ENCODE measurements around the gene CADM2. TPM values are rescaled to one million over a fixed set of nuclear protein-coding genes. Genes with fewer than 3 reads are reported as not detected.

The CADM2 gene
- total RNA-seq, 1 experiment from 2014 or later, result 0.47 TPM

DNA sequence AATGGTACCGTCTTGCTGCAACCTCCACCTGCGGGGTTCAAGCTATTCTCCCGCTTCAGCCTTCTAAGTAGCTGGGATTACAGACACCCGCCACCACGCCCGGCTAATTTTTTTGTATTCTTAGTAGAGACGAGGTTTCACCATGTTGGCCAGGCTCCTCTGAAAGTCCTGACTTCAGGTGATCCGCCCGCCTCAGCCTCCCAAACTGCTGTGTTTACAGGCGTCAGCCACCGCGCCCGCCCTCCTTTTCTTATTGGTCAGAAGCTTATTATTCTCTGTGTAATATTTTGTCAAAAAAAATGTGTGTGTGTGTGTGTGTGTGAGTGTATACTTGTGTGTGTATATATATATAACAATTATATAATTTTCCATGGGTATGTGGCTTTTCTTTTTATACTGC is 425.6 kb downstream of the CADM2 start:
- no peak for TF ChIP-seq EZH2 (IDR thresholded peaks at IDR 0.05; ENCODE audit: low read length, unreplicated experiment)
- TF ChIP-seq EZH2phosphoT487 (IDR thresholded peaks at IDR 0.05; ENCODE audit: borderline replicate concordance, low read length), result no peak
- TF ChIP-seq, protein P1, sequence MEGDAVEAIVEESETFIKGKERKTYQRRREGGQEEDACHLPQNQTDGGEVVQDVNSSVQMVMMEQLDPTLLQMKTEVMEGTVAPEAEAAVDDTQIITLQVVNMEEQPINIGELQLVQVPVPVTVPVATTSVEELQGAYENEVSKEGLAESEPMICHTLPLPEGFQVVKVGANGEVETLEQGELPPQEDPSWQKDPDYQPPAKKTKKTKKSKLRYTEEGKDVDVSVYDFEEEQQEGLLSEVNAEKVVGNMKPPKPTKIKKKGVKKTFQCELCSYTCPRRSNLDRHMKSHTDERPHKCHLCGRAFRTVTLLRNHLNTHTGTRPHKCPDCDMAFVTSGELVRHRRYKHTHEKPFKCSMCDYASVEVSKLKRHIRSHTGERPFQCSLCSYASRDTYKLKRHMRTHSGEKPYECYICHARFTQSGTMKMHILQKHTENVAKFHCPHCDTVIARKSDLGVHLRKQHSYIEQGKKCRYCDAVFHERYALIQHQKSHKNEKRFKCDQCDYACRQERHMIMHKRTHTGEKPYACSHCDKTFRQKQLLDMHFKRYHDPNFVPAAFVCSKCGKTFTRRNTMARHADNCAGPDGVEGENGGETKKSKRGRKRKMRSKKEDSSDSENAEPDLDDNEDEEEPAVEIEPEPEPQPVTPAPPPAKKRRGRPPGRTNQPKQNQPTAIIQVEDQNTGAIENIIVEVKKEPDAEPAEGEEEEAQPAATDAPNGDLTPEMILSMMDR (conservative IDR thresholded peaks at IDR 0.05; ENCODE audit: low read depth, low read length), result no peak
- no peaks in the 10 kb centered on the region for H4K20me1 ChIP-seq (ENCODE audit: low read length)
- no peaks in the 10 kb centered on the region for H3K36me3 ChIP-seq (ENCODE audit: low read depth, low read length)
- no peak overlapping the region for H3K4me3 ChIP-seq (ENCODE audit: low read length)
- H3K4me1 ChIP-seq (ENCODE audit: insufficient read depth, low read length), result no peaks in the 10 kb centered on the region
- POLR2A ChIA-PET (ENCODE audit: unreplicated experiment), result no interaction called here
- H3K79me2 ChIP-seq (ENCODE audit: low read length), result no peaks in the 10 kb centered on the region
- DNase-seq, result no peak
- ATAC-seq, result no peak
- no peak overlapping the region for H3K9ac ChIP-seq (ENCODE audit: low read length)
- H3F3A ChIP-seq (ENCODE audit: low read length, unreplicated experiment), result no peaks in the 10 kb centered on the region
- H3K27me3 ChIP-seq (ENCODE audit: low read length), result no peaks in the 10 kb centered on the region
- intact Hi-C loops (cut with micrococcal nuclease), result loop anchor here (10.0 kb wide), 1 partner anchor 860 kb away; no protein-coding TSS in a partner anchor
- H3K4me2 ChIP-seq (ENCODE audit: low read length), result no peak overlapping the region
- no peaks in the 10 kb centered on the region for H3K9me2 ChIP-seq (replicated peaks; ENCODE audit: low read length)
- no peak overlapping the region for H2AFZ ChIP-seq (ENCODE audit: low read length)
- H3K27ac ChIP-seq (ENCODE audit: low read length), result no peak overlapping the region
- CTCF ChIA-PET, result no interaction called here
- no TSS peak for BruUV-seq (replicated peaks)
- no peaks in the 10 kb centered on the region for H3K9me3 ChIP-seq (ENCODE audit: low read length)

DNA sequence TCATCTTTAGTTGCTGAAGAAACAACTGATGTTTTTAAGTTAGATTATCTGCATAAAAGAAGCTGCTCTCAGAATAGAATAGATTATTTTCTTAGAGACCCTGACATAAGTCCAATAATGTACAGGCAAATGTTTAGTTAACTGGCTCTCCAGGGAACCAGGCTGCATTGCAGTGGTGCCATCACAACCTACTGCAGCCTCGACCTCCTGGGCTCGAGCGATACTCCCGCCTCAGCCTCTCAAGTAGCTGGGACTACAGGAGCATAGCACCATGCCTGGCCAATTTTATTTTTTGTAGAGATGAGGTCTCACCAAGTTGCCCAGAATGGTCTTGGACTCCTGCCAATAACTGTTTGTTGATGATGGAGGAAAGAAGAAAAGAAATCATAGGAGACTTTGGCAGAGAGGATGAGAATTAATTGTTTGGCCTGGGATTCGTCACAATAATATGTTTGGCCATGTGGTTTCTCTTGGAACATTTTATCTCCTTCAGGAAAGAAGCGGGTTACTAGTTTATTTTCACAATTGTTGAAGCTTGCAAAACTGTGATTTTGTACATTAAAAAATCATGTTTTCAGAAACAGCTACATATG is 429.2 kb downstream of the CADM2 start:
- Histone ChIP-seq H3K4me3 (ENCODE audit: low read length) (no peak overlapping the region), H3F3A (ENCODE audit: low read length, unreplicated experiment) (no peaks in the 10 kb centered on the region), H2AFZ (ENCODE audit: low read length) (no peak overlapping the region), H3K9me3 (ENCODE audit: low read length) (no peaks in the 10 kb centered on the region), H3K27me3 (ENCODE audit: low read length) (peaks cover 5% of the 10 kb centered on the region; the same call in 1 of the 2 replicates), H3K36me3 (ENCODE audit: low read depth, low read length) (no peaks in the 10 kb centered on the region), H4K20me1 (ENCODE audit: low read length) (no peaks in the 10 kb centered on the region), H3K4me2 (ENCODE audit: low read length) (no peak overlapping the region), H3K9me2 (replicated peaks; ENCODE audit: low read length) (no peaks in the 10 kb centered on the region), H3K79me2 (ENCODE audit: low read length) (no peaks in the 10 kb centered on the region), H3K27ac (ENCODE audit: low read length) (no peak overlapping the region), H3K9ac (ENCODE audit: low read length) (no peak overlapping the region), H3K4me1 (ENCODE audit: insufficient read depth, low read length) (no peaks in the 10 kb centered on the region)
- DNase-seq, result no peak
- TF ChIP-seq EZH2phosphoT487 (IDR thresholded peaks at IDR 0.05; ENCODE audit: borderline replicate concordance, low read length) (no peak), EZH2 (IDR thresholded peaks at IDR 0.05; ENCODE audit: low read length, unreplicated experiment) (no peak)
- TF ChIP-seq, protein P1 (conservative IDR thresholded peaks at IDR 0.05; ENCODE audit: low read depth, low read length), result no peak
- intact Hi-C loops (cut with micrococcal nuclease), result loop anchor here (10.0 kb wide), 1 partner anchor 857 kb away; no protein-coding TSS in a partner anchor
- ChIA-PET CTCF (no interaction called here), POLR2A (ENCODE audit: unreplicated experiment) (no interaction called here)
- ATAC-seq, result no peak
- no TSS peak for BruUV-seq (replicated peaks)

DNA sequence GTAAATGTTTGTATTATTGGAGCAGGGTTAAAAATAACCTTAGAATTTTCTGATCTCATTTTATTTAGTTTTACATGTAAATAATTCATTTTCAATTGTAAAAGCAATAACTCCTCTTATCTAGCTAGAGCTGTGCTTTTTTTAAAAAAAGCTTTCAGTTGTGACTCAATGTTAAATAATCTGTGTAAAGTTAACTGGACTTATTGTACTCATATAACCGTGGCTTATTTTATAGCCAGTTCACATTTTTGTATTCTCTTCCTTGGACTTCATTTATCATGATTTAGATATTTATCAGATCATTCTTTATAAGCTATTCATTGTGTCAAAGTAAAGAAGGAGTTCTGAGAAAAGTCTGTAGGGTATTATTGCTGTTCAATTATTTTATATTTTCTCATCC is 435.6 kb downstream of the CADM2 start:
- no peaks in the 10 kb centered on the region for H3K79me2 ChIP-seq (ENCODE audit: low read length)
- CTCF ChIA-PET, result interaction anchor here (0.6 kb wide), 1 partner anchor 623 kb away, joined by 3 read pairs; no protein-coding TSS in a partner anchor
- TF ChIP-seq EZH2 (IDR thresholded peaks at IDR 0.05; ENCODE audit: low read length, unreplicated experiment), result no peak
- TF ChIP-seq EZH2phosphoT487 (IDR thresholded peaks at IDR 0.05; ENCODE audit: borderline replicate concordance, low read length), result no peak
- TF ChIP-seq, protein P1 (conservative IDR thresholded peaks at IDR 0.05; ENCODE audit: low read depth, low read length), result no peak
- peaks cover 5% of the 10 kb centered on the region; the same call in 1 of the 2 replicates for H3K27me3 ChIP-seq (ENCODE audit: low read length)
- ATAC-seq, result peak; percentile 97
- peak; percentile 48 for DNase-seq
- 0 out of 2 replicates have a peak, but pooled peaks cover 4% of the 10 kb centered on the region for H3K4me1 ChIP-seq (ENCODE audit: insufficient read depth, low read length)
- intact Hi-C loops (cut with micrococcal nuclease), result loop anchor here (10.0 kb wide), 1 partner anchor 170 kb away; no protein-coding TSS in a partner anchor
- no peaks in the 10 kb centered on the region for H4K20me1 ChIP-seq (ENCODE audit: low read length)
- H3K9me3 ChIP-seq (ENCODE audit: low read length), result no peaks in the 10 kb centered on the region
- H3K9ac ChIP-seq (ENCODE audit: low read length), result no peak overlapping the region
- H3K4me3 ChIP-seq (ENCODE audit: low read length), result no peak overlapping the region
- POLR2A ChIA-PET (ENCODE audit: unreplicated experiment), result no interaction called here
- no peak overlapping the region for H3K4me2 ChIP-seq (ENCODE audit: low read length)
- no peak overlapping the region for H2AFZ ChIP-seq (ENCODE audit: low read length)
- BruUV-seq (replicated peaks), result no TSS peak
- no peaks in the 10 kb centered on the region for H3F3A ChIP-seq (ENCODE audit: low read length, unreplicated experiment)
- H3K36me3 ChIP-seq (ENCODE audit: low read depth, low read length), result no peaks in the 10 kb centered on the region
- H3K27ac ChIP-seq (ENCODE audit: low read length), result no peak overlapping the region
- H3K9me2 ChIP-seq (replicated peaks; ENCODE audit: low read length), result no peaks in the 10 kb centered on the region
